B cell (primary cell): ENCODE results near the gene SLC48A1. TPM values are rescaled to one million over a fixed set of nuclear protein-coding genes. Genes with fewer than 3 reads are reported as not detected.

Source experiments
- ATAC-seq: fragments of 200-7000 bp; cut with Tn5 transposase; one replicate; pipeline ENCODE4 v1.10.0; 2021; ENCODE audit warnings: low read depth, mild to moderate bottlenecking, moderate number of reproducible peaks, moderate library complexity
- CTCF ChIA-PET: fragments of 350-600 bp; sonication (Branson Sonifier 250); formaldehyde crosslinking; loops from one replicate; lab custom pipeline; 2021; ENCODE audit warnings: antibody characterized with exemption, inconsistent platforms; lab: Charles Lee
- POLR2A ChIA-PET: fragments of 350-600 bp; sonication (Branson Sonifier 250); formaldehyde crosslinking; loops from one replicate; lab custom pipeline; 2021; ENCODE audit warnings: antibody characterized with exemption; lab: Charles Lee
- DNase-seq: peaks from one replicate; pipeline ENCODE4 v3.0.0; 2013
- H2AFZ ChIP-seq: 2 replicates; pipeline ENCODE4 v1.6.1; 2012; ENCODE audit warnings: mild to moderate bottlenecking, low read depth, low read length; ENCODE audit not compliant: insufficient read depth, poor library complexity, severe bottlenecking
- H3K27ac ChIP-seq, 2 donors: 1 replicate in 1 of 2; 2 replicates in 1 of 2; pipeline ENCODE4 v1.5.1; 2012 to 2013; ENCODE audit warnings: low read length in 2 of 2, mild to moderate bottlenecking in 2 of 2, moderate library complexity in 1 of 2
- H3K27me3 ChIP-seq, 4 experiments: fragments of 200-600 bp in 1 of 4; sonication (generic) in 1 of 4; replicated peaks in 1 of 4; 1 replicate in 2 of 4; 2 replicates in 2 of 4; pipeline versions ENCODE4 v1.6.1 to v1.7.0; 2013 to 2016; ENCODE audit warnings: low read length in 3 of 4, mild to moderate bottlenecking in 2 of 4, mixed read lengths in 1 of 4, moderate library complexity in 1 of 4; ENCODE audit not compliant: insufficient read depth in 4 of 4, control insufficient read depth in 3 of 4; ENCODE audit errors: control extremely low read depth in 1 of 4
- H3K36me3 ChIP-seq, 2 experiments: replicated peaks in 1 of 2; 1 replicate in 1 of 2; 2 replicates in 1 of 2; pipeline versions ENCODE4 v1.6.1 to v1.7.1; 2013; ENCODE audit warnings: low read length in 1 of 2; ENCODE audit not compliant: insufficient read depth in 2 of 2, control insufficient read depth in 1 of 2; ENCODE audit errors: control extremely low read depth in 1 of 2, extremely low read depth in 1 of 2
- H3K4me1 ChIP-seq, 2 donors: fragments of 200-600 bp in 1 of 2; sonication (generic) in 1 of 2; 1 replicate in 1 of 2; 2 replicates in 1 of 2; pipeline versions ENCODE4 v1.5.1 to v1.6.1; 2013 to 2017; ENCODE audit warnings: low read length in 2 of 2; ENCODE audit not compliant: control insufficient read depth in 2 of 2, insufficient read depth in 2 of 2
- H3K4me2 ChIP-seq: replicated peaks from 2 replicates; pipeline ENCODE3; 2012; ENCODE audit warnings: mild to moderate bottlenecking, low read depth, low read length; ENCODE audit not compliant: poor library complexity, severe bottlenecking
- H3K4me3 ChIP-seq, 5 experiments: fragments of 200-600 bp in 1 of 5; sonication (generic) in 1 of 5; 1 replicate in 3 of 5; 2 replicates in 2 of 5; pipeline versions ENCODE4 v1.5.1 to v1.7.0; 2011 to 2016; ENCODE audit warnings: low read length in 4 of 5, mild to moderate bottlenecking in 4 of 5, low read depth in 2 of 5, control low read depth in 1 of 5, moderate library complexity in 1 of 5; ENCODE audit not compliant: insufficient read depth in 1 of 5; ENCODE audit errors: control extremely low read depth in 1 of 5, extremely low read depth in 1 of 5
- H3K79me2 ChIP-seq: fragments of 200-600 bp; sonication (generic); one replicate; pipeline ENCODE4 v1.6.0; 2016; ENCODE audit warnings: low read length; ENCODE audit not compliant: control insufficient read depth, insufficient read depth
- H3K9ac ChIP-seq: fragments of 200-600 bp; sonication (generic); 2 replicates; pipeline ENCODE4 v1.6.1; 2017; ENCODE audit warnings: mild to moderate bottlenecking, low read length, moderate library complexity
- H3K9me3 ChIP-seq, 3 donors: one replicate each; pipeline versions ENCODE4 v1.6.1 to v1.7.1; 2013; ENCODE audit warnings: low read length in 2 of 3; ENCODE audit not compliant: control insufficient read depth in 2 of 3, insufficient read depth in 1 of 3; ENCODE audit errors: control extremely low read depth in 1 of 3
- H4K20me1 ChIP-seq: 2 replicates; pipeline ENCODE4 v1.6.0; 2012; ENCODE audit warnings: mild to moderate bottlenecking, low read length; ENCODE audit not compliant: insufficient read depth, control insufficient read depth, poor library complexity, severe bottlenecking
- H3K27ac Mint-ChIP-seq: one replicate; pipeline ENCODE4 v1.8.0; 2021; ENCODE audit warnings: mixed read lengths
- H3K27me3 Mint-ChIP-seq: one replicate; pipeline ENCODE4 v1.8.0; 2021; ENCODE audit warnings: mixed read lengths
- H3K4me1 Mint-ChIP-seq: one replicate; pipeline ENCODE4 v1.8.0; 2021; ENCODE audit warnings: mixed read lengths
- H3K4me3 Mint-ChIP-seq: one replicate; pipeline ENCODE4 v1.8.0; 2021; ENCODE audit warnings: mixed read lengths
- H3K9me3 Mint-ChIP-seq: one replicate; pipeline ENCODE4 v1.8.0; 2022; ENCODE audit warnings: mixed read lengths; ENCODE audit not compliant: insufficient read depth
- EZH2 ChIP-seq: IDR thresholded peaks from 2 replicates; pipeline ENCODE4 v1.6.1; 2012; ENCODE audit warnings: borderline replicate concordance, low read depth, mild to moderate bottlenecking, moderate library complexity, low read length; ENCODE audit not compliant: insufficient read depth, poor library complexity, severe bottlenecking
- WGBS: methylation state at CpG from one replicate; pipeline ENCODE4 v1.1.5; 2013; ENCODE audit warnings: missing lambda C conversion rate; ENCODE audit not compliant: insufficient coverage; 5-methylcytosine and 5-hydroxymethylcytosine counted together
- intact Hi-C: fragments of 100-400 bp; cut with micrococcal nuclease; formaldehyde crosslinking; loops from one replicate; pipeline ENCODE4 v1.10.0; 2022
- polyA plus RNA-seq: library from polyadenylated mRNA; depleted of rRNA; stranded (reverse); fragments of >200 nt; gene quantifications from 2 replicates; pipeline ENCODE4 v1.2.3, GENCODE V29; 2012
- total RNA-seq, 2 donors: library from RNA; stranded (reverse); fragments of 120-200 nt in 1 of 2; gene quantifications; 1 replicate in 1 of 2; 2 replicates in 1 of 2; pipeline versions ENCODE4 v1.2.3 to v1.2.4, GENCODE V29; 2013 to 2022
- TF ChIP-seq, protein P1 (sequence below): fragments of 200-600 bp; IDR thresholded peaks from one replicate; pipeline ENCODE4 v1.8.0; 2022; ENCODE audit warnings: antibody characterized with exemption, mild to moderate bottlenecking

The SLC48A1 gene
- total and polyA plus RNA-seq, 2 donors (not counting 1 experiment from before 2014, with no cell fraction given), result 8.0 to 20.0 TPM

DNA sequence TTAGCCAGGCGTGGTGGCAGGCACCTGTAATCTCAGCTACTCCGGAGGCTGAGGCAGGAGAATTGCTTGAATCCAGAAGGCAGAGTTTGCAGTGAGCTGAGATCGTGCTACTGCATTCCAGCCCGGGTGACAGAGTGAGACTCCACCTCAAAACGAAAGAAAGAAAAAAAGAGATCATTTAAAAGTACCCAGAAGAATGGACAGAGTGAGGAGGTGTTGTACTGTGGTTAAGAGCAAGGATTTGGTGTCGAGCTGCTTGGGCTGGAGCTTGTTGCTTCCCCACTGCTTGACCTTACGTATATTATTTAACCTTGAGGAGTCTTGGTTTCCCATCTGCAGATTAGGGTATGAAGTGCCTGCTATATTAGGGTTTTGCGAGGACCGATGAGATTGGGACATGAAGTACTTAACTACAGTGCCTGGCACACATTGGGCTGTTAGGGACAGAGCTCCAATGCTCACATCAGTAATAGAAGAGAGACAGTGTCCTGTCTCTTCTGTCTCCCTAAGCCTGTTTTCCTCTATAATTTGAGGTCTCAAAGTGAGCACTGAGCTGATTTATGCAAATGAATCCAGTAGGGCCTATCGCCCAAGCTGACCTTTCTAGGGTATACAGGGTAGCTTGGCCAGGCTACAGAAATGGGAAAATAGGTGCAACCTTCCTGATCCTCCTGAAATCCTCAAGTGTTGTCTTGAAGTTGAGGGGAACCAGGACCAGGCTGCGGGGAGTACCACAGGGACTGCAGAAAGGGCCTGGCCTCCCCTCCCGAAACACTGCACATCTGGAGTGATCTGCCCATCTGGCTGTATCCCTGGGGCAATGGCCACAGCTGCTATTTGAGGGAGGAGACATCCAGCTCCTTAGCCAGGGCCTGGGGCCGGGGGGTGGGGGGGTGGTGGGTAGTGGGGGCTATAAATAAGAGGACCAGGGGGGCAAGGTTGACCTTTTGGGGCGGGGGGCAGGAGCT, 55.3 kb downstream of the SLC48A1 start:
- no peak overlapping the region for H3K27ac ChIP-seq
- peaks cover 48% of the 10 kb centered on the region for H3K4me1 Mint-ChIP-seq
- H3K9ac ChIP-seq, result no peak overlapping the region

More for the DNA sequence above, 55.3 kb downstream of the SLC48A1 start:
- no peaks in the 10 kb centered on the region for H3K9me3 ChIP-seq
- no peaks in the 10 kb centered on the region for H3K36me3 ChIP-seq
- intact Hi-C loops, result no loop called here
- H2AFZ ChIP-seq, result no peak overlapping the region
- TF ChIP-seq EZH2, result no peak
- TF ChIP-seq, protein P1, sequence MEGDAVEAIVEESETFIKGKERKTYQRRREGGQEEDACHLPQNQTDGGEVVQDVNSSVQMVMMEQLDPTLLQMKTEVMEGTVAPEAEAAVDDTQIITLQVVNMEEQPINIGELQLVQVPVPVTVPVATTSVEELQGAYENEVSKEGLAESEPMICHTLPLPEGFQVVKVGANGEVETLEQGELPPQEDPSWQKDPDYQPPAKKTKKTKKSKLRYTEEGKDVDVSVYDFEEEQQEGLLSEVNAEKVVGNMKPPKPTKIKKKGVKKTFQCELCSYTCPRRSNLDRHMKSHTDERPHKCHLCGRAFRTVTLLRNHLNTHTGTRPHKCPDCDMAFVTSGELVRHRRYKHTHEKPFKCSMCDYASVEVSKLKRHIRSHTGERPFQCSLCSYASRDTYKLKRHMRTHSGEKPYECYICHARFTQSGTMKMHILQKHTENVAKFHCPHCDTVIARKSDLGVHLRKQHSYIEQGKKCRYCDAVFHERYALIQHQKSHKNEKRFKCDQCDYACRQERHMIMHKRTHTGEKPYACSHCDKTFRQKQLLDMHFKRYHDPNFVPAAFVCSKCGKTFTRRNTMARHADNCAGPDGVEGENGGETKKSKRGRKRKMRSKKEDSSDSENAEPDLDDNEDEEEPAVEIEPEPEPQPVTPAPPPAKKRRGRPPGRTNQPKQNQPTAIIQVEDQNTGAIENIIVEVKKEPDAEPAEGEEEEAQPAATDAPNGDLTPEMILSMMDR, result no peak
- H3K9me3 Mint-ChIP-seq, result no peaks in the 10 kb centered on the region
- no peak overlapping the region for H3K27ac Mint-ChIP-seq
- H3K27me3 Mint-ChIP-seq, result no peaks in the 10 kb centered on the region
- no peak overlapping the region for H3K4me2 ChIP-seq
- H3K4me3 ChIP-seq, result no peak overlapping the region
- no peaks in the 10 kb centered on the region for H3K79me2 ChIP-seq
- no peaks in the 10 kb centered on the region for H4K20me1 ChIP-seq
- POLR2A ChIA-PET, result interaction anchor here (0.6 to 1.7 kb wide), 5 partner anchors 11 to 336 kb away, joined by 4 to 17 read pairs (median 5); no protein-coding TSS in a partner anchor
- H3K4me1 ChIP-seq, result peaks cover 26 to 33% of the 10 kb centered on the region in 2 donors
- 90% methylated on average over 8 of the region's 14 CpGs for WGBS
- no peaks in the 10 kb centered on the region for H3K27me3 ChIP-seq
- no peak overlapping the region for H3K4me3 Mint-ChIP-seq
- CTCF ChIA-PET, result interaction anchor here (0.8 to 23.8 kb wide), 6 partner anchors 9 to 122 kb away, joined by 3 to 1203 read pairs (median 24); partner anchors contain the start of genes HDAC7 and SLC48A1
- DNase-seq, result no peak
- ATAC-seq, result no peak
